ENCODE results near the gene SPOCK1. TPM values are rescaled to one million over a fixed set of nuclear protein-coding genes. Genes with fewer than 3 reads are reported as not detected.
"Not testable (repeated sequence)": the region's sequence is repeated elsewhere in the genome, so short reads cannot be mapped to it uniquely, and the experiment has no call there.

SPOCK1 gene
- total RNA-seq, 2 experiments from 2014 or later, result not detected

DNA sequence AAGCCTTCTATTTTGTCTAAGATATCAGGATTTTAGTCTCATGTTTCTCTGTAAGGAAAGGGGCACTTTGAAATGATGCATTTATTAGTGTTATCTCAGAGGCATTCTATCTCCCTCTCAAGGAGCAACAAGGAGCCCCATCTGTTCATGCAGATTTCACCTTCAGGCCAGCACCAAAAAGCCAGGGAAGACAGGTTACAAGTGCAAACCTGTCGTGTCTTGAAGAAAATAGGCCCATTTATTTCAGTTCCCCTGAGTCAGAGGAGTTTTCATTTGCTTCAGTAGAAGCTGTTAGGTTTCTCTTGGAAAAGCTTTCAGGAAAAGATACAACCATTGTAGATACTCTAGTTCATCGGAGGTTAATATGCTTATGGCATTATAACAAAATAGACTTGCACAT is 97.2 kb downstream of the SPOCK1 start:
- CTCF ChIA-PET, result no interaction called here
- Mint-ChIP-seq H3K4me1 (ENCODE audit: low read depth) (no peaks in the 10 kb centered on the region), H3K27me3 (peaks cover 2% of the 10 kb centered on the region), H3K27ac (no peak overlapping the region), H3K4me3 (no peak overlapping the region), H3K36me3 (no peaks in the 10 kb centered on the region), H3K9me3 (no peaks in the 10 kb centered on the region)
- POLR2A ChIA-PET, result no interaction called here
- intact Hi-C loops (cut with micrococcal nuclease), result no loop called here
- DNase-seq, result no peak

DNA sequence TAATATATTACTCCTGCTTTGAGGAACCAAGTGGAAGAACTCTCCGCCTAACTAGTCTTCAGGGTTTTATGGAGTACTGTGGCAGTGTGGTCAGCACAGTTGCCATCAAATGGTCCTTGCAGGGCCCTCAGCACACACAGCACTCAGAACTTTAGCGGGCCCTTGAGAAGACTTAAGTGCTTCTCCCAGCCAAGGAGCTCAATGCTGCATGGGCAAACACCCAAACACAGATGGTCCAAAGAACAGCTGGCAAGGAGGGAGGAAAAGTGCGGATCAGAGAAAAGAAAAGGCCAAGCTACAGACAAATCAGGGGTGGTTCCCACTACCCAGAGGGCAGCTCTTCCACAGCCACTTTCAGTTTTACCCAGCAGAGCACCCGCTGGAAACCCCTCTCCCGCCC is 98.6 kb downstream of the SPOCK1 start:
- Mint-ChIP-seq H3K27me3 (peaks cover 2% of the 10 kb centered on the region), H3K36me3 (no peaks in the 10 kb centered on the region), H3K27ac (no peak overlapping the region), H3K4me3 (no peak overlapping the region), H3K9me3 (no peaks in the 10 kb centered on the region), H3K4me1 (ENCODE audit: low read depth) (no peaks in the 10 kb centered on the region)
- DNase-seq, result no peak
- ChIA-PET POLR2A (no interaction called here), CTCF (interaction anchor here (0.6 kb wide), 1 partner anchor 729 kb away, joined by 7 read pairs; no protein-coding TSS in a partner anchor)
- intact Hi-C loops (cut with micrococcal nuclease), result no loop called here

DNA sequence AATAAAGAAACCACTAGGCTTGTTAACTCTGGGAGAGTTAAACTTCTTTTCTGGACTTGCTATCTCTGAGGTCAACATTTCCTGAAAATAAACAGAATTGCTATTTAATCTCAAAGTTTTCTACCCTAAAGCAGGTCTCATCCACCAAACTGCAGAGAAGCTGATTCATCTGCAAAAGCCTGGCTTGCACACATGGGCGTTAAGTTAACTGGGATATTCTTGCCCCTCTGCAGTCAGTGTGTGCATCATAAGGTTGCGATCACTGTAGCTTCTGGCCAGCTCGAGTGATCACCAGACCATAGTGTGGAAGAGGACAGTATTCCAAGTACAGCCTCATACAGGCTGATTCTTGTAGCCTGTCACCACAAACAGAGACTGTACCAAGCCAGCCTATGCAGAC is 99.2 kb downstream of the SPOCK1 start:
- Mint-ChIP-seq H3K36me3 (no peaks in the 10 kb centered on the region), H3K27me3 (peaks cover 2% of the 10 kb centered on the region), H3K4me3 (no peak overlapping the region), H3K27ac (no peak overlapping the region), H3K4me1 (ENCODE audit: low read depth) (no peaks in the 10 kb centered on the region), H3K9me3 (no peaks in the 10 kb centered on the region)
- ChIA-PET CTCF (no interaction called here), POLR2A (no interaction called here)
- intact Hi-C loops (cut with micrococcal nuclease), result no loop called here
- DNase-seq, result no peak

DNA sequence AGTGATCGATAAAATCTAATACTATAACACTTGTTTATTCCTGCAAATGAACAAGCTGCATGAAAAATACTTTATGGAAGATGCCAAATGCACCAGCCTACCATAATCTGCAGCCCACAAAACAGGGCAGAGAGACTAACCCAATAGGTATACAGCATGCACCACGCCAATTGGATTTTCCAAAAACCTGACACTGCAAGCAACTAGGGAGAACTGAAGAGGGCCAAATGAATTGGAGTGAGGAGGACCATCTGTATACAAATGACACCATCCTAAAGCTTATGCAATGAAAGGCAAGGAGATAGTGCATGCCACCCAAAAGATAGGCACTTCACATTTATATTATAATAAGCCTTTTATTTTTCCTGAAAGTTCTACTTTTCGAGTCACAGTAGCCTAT is 100.4 kb downstream of the SPOCK1 start:
- no peak for DNase-seq
- ChIA-PET POLR2A (no interaction called here), CTCF (no interaction called here)
- H3K27me3 Mint-ChIP-seq, result peaks cover 2% of the 10 kb centered on the region
- intact Hi-C loops (cut with micrococcal nuclease), result no loop called here
- H3K4me1 Mint-ChIP-seq (ENCODE audit: low read depth), result no peaks in the 10 kb centered on the region
- H3K4me3 Mint-ChIP-seq, result no peak overlapping the region
- H3K27ac Mint-ChIP-seq, result no peak overlapping the region
- no peaks in the 10 kb centered on the region for H3K9me3 Mint-ChIP-seq
- H3K36me3 Mint-ChIP-seq, result no peaks in the 10 kb centered on the region

DNA sequence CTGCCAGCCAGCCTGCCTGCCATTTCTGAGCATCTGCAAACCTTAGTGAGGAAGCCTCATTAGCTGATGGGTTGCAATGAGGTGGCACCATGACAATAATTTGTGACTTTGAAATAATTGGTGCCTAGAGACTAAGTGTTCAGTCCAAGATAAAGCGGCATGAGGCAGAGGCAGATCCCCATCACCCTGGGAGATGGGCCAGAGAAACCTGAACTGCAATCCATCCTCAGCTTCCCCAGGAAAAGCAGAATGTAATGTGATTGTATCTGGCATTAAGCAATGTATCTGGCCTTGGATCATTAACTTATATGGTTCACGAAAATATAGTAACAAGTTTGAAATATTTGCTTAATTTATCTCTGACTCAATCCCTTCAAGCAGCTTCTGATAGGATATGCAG is 101.0 kb downstream of the SPOCK1 start:
- CTCF ChIA-PET, result no interaction called here
- Mint-ChIP-seq H3K9me3 (no peaks in the 10 kb centered on the region), H3K27ac (no peak overlapping the region), H3K4me3 (no peak overlapping the region), H3K4me1 (ENCODE audit: low read depth) (no peaks in the 10 kb centered on the region), H3K36me3 (no peaks in the 10 kb centered on the region), H3K27me3 (peaks cover 2% of the 10 kb centered on the region)
- intact Hi-C loops (cut with micrococcal nuclease), result no loop called here
- POLR2A ChIA-PET, result no interaction called here
- no peak for DNase-seq

DNA sequence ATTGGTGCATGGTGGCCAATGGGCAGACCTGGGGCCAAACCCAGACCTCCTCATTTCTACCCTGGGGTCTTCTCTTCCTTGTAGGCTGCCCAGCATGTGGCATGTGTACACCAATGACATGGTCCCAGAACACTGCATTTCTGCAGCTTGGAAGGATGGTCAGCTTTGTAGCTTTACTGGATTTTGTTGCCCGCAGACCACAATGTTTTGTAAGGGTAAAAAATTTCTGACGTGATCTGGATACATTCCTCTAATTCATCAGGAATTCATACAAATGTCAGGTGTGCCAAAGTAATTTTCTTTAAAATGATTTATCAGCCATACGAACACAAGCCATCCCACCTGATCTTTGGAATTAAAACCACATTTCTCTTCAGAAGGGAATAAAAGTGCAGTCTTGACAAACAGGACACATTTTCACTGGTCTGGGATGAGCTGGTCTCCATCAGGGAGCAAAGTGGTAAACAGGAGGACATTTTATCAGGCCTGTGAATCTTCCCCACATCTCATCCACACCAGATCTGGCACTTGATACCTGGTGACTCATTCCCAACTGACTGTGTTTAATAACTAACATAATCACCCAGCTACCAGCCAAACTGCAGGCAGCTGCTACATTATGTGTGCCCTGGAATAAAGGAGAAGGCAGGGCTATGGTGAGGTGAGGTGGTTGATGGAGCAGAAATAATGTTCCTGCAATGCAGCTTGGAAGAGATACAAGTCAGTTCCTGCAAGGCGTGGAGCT is 103.9 kb downstream of the SPOCK1 start:
- Mint-ChIP-seq H3K27ac (no peak overlapping the region), H3K36me3 (no peaks in the 10 kb centered on the region), H3K27me3 (no peaks in the 10 kb centered on the region), H3K9me3 (no peaks in the 10 kb centered on the region), H3K4me3 (no peak overlapping the region), H3K4me1 (ENCODE audit: low read depth) (no peaks in the 10 kb centered on the region)
- ChIA-PET POLR2A (no interaction called here), CTCF (no interaction called here)
- DNase-seq, result no peak
- intact Hi-C loops (cut with micrococcal nuclease), result no loop called here

DNA sequence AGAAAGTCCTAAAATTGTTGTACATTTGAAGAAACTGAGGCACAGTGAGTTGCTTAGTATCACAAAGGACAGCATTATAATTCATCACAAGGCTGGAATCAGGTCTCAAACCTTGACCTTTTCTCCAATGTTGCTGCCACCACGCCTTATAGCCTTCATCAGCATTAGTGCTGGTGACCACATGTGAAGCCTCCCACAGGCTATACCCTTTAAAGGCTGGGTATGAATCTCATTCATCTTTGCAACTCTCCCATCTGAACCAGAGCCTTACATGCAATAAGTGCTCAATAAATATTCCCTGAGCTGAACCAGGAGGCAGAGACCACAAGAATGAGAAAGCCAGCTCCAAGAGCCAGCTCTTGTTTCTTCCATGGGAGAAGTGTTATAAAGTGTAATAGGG is 104.7 kb downstream of the SPOCK1 start:
- ChIA-PET CTCF (no interaction called here), POLR2A (no interaction called here)
- no peaks in the 10 kb centered on the region for H3K4me1 Mint-ChIP-seq (ENCODE audit: low read depth)
- H3K27ac Mint-ChIP-seq, result no peak overlapping the region
- no peaks in the 10 kb centered on the region for H3K36me3 Mint-ChIP-seq
- no peak for DNase-seq
- H3K27me3 Mint-ChIP-seq, result no peaks in the 10 kb centered on the region
- no peaks in the 10 kb centered on the region for H3K9me3 Mint-ChIP-seq
- intact Hi-C loops (cut with micrococcal nuclease), result no loop called here
- H3K4me3 Mint-ChIP-seq, result no peak overlapping the region

DNA sequence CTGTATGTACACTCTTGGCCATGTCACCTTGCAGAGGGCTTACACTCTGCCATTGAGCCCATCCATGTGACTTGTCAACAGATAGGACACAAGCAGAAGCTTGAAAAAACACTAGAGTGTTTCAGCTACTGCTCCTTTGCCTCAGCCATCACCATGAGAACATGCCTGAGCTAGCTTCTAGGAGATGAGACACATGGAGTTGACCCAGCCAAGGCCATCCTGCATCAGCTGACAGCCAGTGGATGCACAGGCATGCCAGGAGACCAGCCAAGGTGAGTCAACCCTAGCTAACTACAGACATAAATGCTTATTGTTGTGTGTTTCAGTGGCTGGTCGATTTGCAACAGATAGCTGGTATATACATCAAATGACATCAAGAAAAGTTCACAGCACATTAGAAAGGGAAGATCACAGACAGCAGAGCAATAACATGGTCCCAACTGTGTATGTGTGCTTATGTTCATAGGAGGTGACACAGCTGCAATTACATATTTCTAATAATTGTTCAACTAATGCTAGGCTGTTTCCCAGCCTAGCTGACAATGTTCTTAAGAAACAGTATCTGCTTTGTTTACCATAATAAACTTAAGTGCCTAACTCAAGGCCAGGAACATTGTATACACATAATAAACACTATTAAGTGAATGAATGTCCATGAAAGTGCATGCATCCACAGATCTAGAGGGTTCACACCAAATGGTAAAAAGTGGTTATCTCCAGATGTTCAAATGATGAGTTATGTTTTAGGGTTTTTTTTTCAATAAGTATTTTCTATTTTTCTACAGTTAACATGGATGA is 105.7 kb downstream of the SPOCK1 start:
- Mint-ChIP-seq H3K36me3 (no peaks in the 10 kb centered on the region), H3K27ac (no peak overlapping the region), H3K9me3 (no peaks in the 10 kb centered on the region), H3K4me3 (no peak overlapping the region), H3K27me3 (no peaks in the 10 kb centered on the region), H3K4me1 (ENCODE audit: low read depth) (no peaks in the 10 kb centered on the region)
- intact Hi-C loops (cut with micrococcal nuclease), result no loop called here
- POLR2A ChIA-PET, result no interaction called here
- no peak for DNase-seq
- CTCF ChIA-PET, result no interaction called here

DNA sequence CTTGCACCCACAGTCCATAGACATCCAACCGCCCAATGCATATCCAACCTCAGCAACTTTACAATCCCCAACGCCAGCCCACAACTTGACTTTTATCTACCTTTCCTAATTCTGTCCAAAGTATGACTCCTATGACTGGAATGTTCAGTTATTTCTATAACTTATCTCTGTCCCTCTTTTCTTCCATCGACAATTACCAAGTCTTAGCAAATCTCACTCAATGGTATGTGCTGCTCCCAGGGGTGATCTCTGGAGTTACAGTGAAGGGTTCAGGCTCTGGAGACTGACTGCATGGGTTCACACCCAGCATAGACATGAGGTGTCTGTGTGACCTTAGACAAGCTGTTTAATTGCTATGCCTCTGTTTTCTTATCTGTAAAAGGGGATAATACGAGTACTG is 106.9 kb downstream of the SPOCK1 start:
- DNase-seq, result no peak
- Mint-ChIP-seq H3K4me3 (no peak overlapping the region), H3K27me3 (no peaks in the 10 kb centered on the region), H3K36me3 (no peaks in the 10 kb centered on the region), H3K27ac (no peak overlapping the region), H3K9me3 (no peaks in the 10 kb centered on the region), H3K4me1 (ENCODE audit: low read depth) (no peaks in the 10 kb centered on the region)
- intact Hi-C loops (cut with micrococcal nuclease), result no loop called here
- POLR2A ChIA-PET, result no interaction called here
- CTCF ChIA-PET, result no interaction called here

DNA sequence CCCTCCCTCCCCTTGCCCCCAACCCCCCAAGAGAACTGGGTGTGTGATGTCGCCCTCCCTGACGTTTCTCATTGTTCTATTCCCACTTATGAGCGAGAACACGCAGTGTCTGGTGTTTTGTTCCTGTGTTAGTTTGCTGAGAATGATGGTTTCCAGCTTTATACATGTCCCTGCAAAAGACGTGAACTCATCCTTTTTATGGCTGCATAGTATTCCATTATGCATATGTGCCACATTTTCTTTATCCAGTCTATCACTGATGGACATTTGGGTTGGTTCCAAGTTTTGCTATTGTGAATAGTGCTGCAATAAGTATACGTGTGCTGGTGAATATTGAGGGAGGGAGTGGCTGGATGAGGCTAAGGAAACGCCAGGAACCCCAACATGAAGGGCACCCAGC is 108.1 kb downstream of the SPOCK1 start:
- CTCF ChIA-PET; H3K36me3 Mint-ChIP-seq; intact Hi-C loops (cut with micrococcal nuclease); H3K9me3 Mint-ChIP-seq; H3K27me3 Mint-ChIP-seq; H3K27ac Mint-ChIP-seq; H3K4me1 Mint-ChIP-seq (ENCODE audit: low read depth); POLR2A ChIA-PET; H3K4me3 Mint-ChIP-seq; DNase-seq: not testable (repeated sequence)

DNA sequence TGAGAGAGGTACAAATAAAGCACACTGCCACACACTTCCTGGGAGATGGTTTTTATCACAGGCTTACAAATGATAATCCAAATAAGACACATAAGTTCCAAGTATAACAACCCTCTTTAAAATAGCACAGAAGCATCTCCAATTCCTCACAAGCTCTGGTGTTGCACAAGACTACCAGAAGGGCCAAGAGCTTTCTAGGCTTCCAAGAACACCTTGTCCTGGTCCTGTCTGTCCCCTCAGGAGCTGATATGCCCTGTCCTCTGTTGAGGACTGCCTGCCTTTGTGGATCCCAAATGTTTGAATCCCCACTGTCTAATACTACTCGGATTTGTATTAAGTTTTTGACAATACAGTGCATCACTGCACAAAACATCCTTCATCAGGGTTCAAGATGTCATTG is 110.1 kb downstream of the SPOCK1 start:
- DNase-seq, result no peak
- ChIA-PET CTCF (no interaction called here), POLR2A (no interaction called here)
- Mint-ChIP-seq H3K4me3 (no peak overlapping the region), H3K27ac (no peak overlapping the region), H3K27me3 (no peaks in the 10 kb centered on the region), H3K9me3 (no peaks in the 10 kb centered on the region), H3K36me3 (no peaks in the 10 kb centered on the region), H3K4me1 (ENCODE audit: low read depth) (no peaks in the 10 kb centered on the region)
- intact Hi-C loops (cut with micrococcal nuclease), result no loop called here

DNA sequence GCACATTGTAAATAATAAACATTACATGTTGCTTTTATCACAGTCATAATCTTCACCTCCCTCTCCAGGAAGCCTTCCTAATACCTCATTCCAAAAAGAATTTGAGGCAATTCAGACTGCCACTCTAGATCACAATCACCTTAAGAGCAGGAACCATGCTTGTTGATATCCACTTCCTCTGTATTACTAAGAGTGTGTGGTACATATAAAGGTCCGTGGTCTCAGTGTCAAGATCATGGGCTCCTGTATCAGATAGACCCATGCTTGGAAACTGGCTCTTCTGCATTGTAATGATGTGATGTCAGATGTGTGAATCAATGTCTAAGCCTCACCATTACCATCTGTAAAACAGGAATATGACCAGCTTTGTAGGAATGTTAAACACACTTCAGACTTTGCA is 114.1 kb downstream of the SPOCK1 start:
- intact Hi-C loops (cut with micrococcal nuclease), result no loop called here
- H3K9me3 Mint-ChIP-seq, result peaks cover 24% of the 10 kb centered on the region

DNA sequence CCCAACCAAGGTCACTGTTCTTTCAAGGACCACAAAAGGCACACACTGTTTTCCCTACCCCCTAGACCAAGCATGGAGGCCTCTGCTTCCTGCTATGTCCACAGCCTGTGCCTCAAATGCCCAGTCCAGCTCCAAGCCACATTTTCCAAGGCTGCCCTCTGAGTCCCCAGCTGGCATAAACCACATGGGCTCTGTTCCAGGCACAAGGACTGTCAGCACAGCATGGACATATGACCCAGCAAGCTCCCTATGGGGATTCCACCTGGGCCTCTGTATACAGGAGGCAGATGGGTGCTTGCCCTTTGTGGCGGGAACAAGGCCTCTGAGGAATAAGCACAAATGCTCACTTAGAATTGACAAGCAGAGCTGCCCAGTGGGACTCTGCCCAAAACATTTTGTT is 115.2 kb downstream of the SPOCK1 start:
- Mint-ChIP-seq H3K9me3 (peaks cover 26% of the 10 kb centered on the region), H3K27me3 (no peaks in the 10 kb centered on the region), H3K4me3 (no peak overlapping the region), H3K4me1 (ENCODE audit: low read depth) (no peaks in the 10 kb centered on the region), H3K27ac (no peak overlapping the region), H3K36me3 (no peaks in the 10 kb centered on the region)
- CTCF ChIA-PET, result no interaction called here
- intact Hi-C loops (cut with micrococcal nuclease), result no loop called here
- POLR2A ChIA-PET, result no interaction called here
- DNase-seq, result no peak

More for the DNA sequence above, 114.1 kb downstream of the SPOCK1 start:
- ChIA-PET CTCF (no interaction called here), POLR2A (no interaction called here)
- Mint-ChIP-seq H3K36me3 (no peaks in the 10 kb centered on the region), H3K4me3 (no peak overlapping the region), H3K27ac (no peak overlapping the region), H3K4me1 (ENCODE audit: low read depth) (no peaks in the 10 kb centered on the region), H3K27me3 (no peaks in the 10 kb centered on the region)
- no peak for DNase-seq

Data from activated CD4-positive, alpha-beta memory T cell treated with anti-CD3 and anti-CD28 coated beads for 36 hours (primary cell).